Measurements from ENCODE around the gene PMM2. TPM values are rescaled to one million over a fixed set of nuclear protein-coding genes. Genes with fewer than 3 reads are reported as not detected.

The PMM2 gene
- total RNA-seq, 1 experiment from 2014 or later: 53.3 TPM

- no peak overlapping the region for H3K4me2 ChIP-seq (ENCODE audit: low read length)
- POLR2A ChIA-PET: no interaction called here
Observed at GRCh38 chr16:8764525-8765250, 33.0 kb upstream of the PMM2 start.

More at GRCh38 chr16:8764525-8765250, 33.0 kb upstream of the PMM2 start:
- no peak overlapping the region for H3K27ac ChIP-seq (ENCODE audit: low read depth, low read length)
- H3K4me3 ChIP-seq (replicated peaks in 1 of 2; ENCODE audit: low read depth in 1 of 2, low read length in 2 of 2): no peak overlapping the region
- no peaks in the 10 kb centered on the region for H3K4me1 ChIP-seq (ENCODE audit: control insufficient read depth in 1 of 2, insufficient read depth in 2 of 2, low read length in 2 of 2)
- no peak overlapping the region for H2AFZ ChIP-seq (ENCODE audit: low read depth, low read length, poor library complexity, severe bottlenecking)
- H3K9me2 ChIP-seq (ENCODE audit: insufficient read depth): no peaks in the 10 kb centered on the region
- no peaks in the 10 kb centered on the region for H3K36me3 ChIP-seq (ENCODE audit: control insufficient read depth in 1 of 2, insufficient read depth in 2 of 2, low read length in 2 of 2)
- no TSS peak for BruUV-seq (replicated peaks)
- ChIA-PET CTCF (no interaction called here), RAD21 (ENCODE audit: low non-redundant PET in 1 of 2, low total read pairs in 2 of 2, uncharacterized antibody in 2 of 2, unreplicated experiment in 2 of 2) (no interaction called here)
- no peaks in the 10 kb centered on the region for H4K20me1 ChIP-seq (ENCODE audit: insufficient read depth)
- no peak for TF ChIP-seq SP1 (IDR thresholded peaks at IDR 0.05; ENCODE audit: low read depth)
- no peak for TF ChIP-seq EZH2 (IDR thresholded peaks at IDR 0.05)
- TF ChIP-seq POLR2A (IDR thresholded peaks at IDR 0.05; ENCODE audit: borderline replicate concordance, extremely low read depth, insufficient read depth, insufficient read length): no peak
- TF ChIP-seq ELF1 (IDR thresholded peaks at IDR 0.05; ENCODE audit: borderline replicate concordance, low read depth): no peak
- TF ChIP-seq, protein P1, sequence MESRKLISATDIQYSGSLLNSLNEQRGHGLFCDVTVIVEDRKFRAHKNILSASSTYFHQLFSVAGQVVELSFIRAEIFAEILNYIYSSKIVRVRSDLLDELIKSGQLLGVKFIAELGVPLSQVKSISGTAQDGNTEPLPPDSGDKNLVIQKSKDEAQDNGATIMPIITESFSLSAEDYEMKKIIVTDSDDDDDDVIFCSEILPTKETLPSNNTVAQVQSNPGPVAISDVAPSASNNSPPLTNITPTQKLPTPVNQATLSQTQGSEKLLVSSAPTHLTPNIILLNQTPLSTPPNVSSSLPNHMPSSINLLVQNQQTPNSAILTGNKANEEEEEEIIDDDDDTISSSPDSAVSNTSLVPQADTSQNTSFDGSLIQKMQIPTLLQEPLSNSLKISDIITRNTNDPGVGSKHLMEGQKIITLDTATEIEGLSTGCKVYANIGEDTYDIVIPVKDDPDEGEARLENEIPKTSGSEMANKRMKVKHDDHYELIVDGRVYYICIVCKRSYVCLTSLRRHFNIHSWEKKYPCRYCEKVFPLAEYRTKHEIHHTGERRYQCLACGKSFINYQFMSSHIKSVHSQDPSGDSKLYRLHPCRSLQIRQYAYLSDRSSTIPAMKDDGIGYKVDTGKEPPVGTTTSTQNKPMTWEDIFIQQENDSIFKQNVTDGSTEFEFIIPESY (IDR thresholded peaks at IDR 0.05; ENCODE audit: extremely low read depth, insufficient replicate concordance, low read length): no peak
- TF ChIP-seq, protein P2, sequence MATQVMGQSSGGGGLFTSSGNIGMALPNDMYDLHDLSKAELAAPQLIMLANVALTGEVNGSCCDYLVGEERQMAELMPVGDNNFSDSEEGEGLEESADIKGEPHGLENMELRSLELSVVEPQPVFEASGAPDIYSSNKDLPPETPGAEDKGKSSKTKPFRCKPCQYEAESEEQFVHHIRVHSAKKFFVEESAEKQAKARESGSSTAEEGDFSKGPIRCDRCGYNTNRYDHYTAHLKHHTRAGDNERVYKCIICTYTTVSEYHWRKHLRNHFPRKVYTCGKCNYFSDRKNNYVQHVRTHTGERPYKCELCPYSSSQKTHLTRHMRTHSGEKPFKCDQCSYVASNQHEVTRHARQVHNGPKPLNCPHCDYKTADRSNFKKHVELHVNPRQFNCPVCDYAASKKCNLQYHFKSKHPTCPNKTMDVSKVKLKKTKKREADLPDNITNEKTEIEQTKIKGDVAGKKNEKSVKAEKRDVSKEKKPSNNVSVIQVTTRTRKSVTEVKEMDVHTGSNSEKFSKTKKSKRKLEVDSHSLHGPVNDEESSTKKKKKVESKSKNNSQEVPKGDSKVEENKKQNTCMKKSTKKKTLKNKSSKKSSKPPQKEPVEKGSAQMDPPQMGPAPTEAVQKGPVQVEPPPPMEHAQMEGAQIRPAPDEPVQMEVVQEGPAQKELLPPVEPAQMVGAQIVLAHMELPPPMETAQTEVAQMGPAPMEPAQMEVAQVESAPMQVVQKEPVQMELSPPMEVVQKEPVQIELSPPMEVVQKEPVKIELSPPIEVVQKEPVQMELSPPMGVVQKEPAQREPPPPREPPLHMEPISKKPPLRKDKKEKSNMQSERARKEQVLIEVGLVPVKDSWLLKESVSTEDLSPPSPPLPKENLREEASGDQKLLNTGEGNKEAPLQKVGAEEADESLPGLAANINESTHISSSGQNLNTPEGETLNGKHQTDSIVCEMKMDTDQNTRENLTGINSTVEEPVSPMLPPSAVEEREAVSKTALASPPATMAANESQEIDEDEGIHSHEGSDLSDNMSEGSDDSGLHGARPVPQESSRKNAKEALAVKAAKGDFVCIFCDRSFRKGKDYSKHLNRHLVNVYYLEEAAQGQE (IDR thresholded peaks at IDR 0.05; ENCODE audit: low read depth): no peak
- TF ChIP-seq RAD21 (IDR thresholded peaks at IDR 0.05; ENCODE audit: low read depth): no peak
- no peak for TF ChIP-seq SRF (IDR thresholded peaks at IDR 0.05; ENCODE audit: low read depth)
- H3K79me2 ChIP-seq (ENCODE audit: insufficient read depth, low read length): no peaks in the 10 kb centered on the region
- intact Hi-C loops (cut with micrococcal nuclease): no loop called here
- no peak overlapping the region for H3K9ac ChIP-seq (ENCODE audit: low read length)
- DNase-seq (ENCODE audit: low read depth, low spot score) (no peak), ATAC-seq (no peak)
- no peaks in the 10 kb centered on the region for H3K9me3 ChIP-seq (ENCODE audit: control insufficient read depth in 1 of 2, insufficient read depth in 1 of 2, low read depth in 1 of 2, low read length in 2 of 2)
- no peaks in the 10 kb centered on the region for H3K27me3 ChIP-seq (ENCODE audit: insufficient read depth, low read length)

Measured in HCT116 (cell line).